HG03097 (cell line): ENCODE measurements around the gene NID1.
"Not testable (repeated sequence)": the region's sequence is repeated elsewhere in the genome, so short reads cannot be mapped to it uniquely, and the experiment has no call there.

Experiments
- ATAC-seq: cut with Tn5 transposase; IDR thresholded peaks from one replicate; pipeline ENCODE4 v1.9.1; 2021; ENCODE audit not compliant: unreplicated experiment, low FRiP score

Gene NID1

GRCh38 chr1:236064674-236065508 is at the start of gene NID1:
TSS of gene NID1 (minus strand) at chr1:236065090. CDS start at chr1:236065079, 11 bp downstream.
- no peak for ATAC-seq

- no peak for ATAC-seq
These were observed 49.3 kb upstream of the NID1 start for GRCh38 chr1:236114076-236114747.

- ATAC-seq, result no peak
These were observed 48.6 kb upstream of the NID1 start for GRCh38 chr1:236113324-236114032.

- ATAC-seq, result no peak
These were observed 47.4 kb upstream of the NID1 start for GRCh38 chr1:236112332-236112627.

GRCh38 chr1:236111527-236112331 is 46.8 kb upstream of the NID1 start:
- no peak for ATAC-seq

GRCh38 chr1:236110137-236110536 is 45.2 kb upstream of the NID1 start:
- no peak for ATAC-seq

- ATAC-seq, result no peak
These were observed 43.2 kb upstream of the NID1 start for GRCh38 chr1:236108027-236108648.

- no peak for ATAC-seq
These were observed 42.4 kb upstream of the NID1 start for GRCh38 chr1:236107121-236107907.

GRCh38 chr1:236103646-236104218 is 38.8 kb upstream of the NID1 start:
- no peak for ATAC-seq

GRCh38 chr1:236103059-236103458 is 38.2 kb upstream of the NID1 start:
- ATAC-seq, result no peak

- ATAC-seq, result no peak
These were observed 37.7 kb upstream of the NID1 start for GRCh38 chr1:236102611-236103010.

GRCh38 chr1:236101233-236102200 is 36.6 kb upstream of the NID1 start:
- no peak for ATAC-seq

- ATAC-seq, result no peak
These were observed 35.9 kb upstream of the NID1 start for GRCh38 chr1:236100799-236101198.

- no peak for ATAC-seq
These were observed 34.6 kb upstream of the NID1 start for GRCh38 chr1:236099355-236099974.

- no peak for ATAC-seq
These were observed 33.4 kb upstream of the NID1 start for GRCh38 chr1:236098267-236098666.

- not testable (repeated sequence) for ATAC-seq
These were observed 32.0 kb upstream of the NID1 start for GRCh38 chr1:236096660-236097482.
